HFF-Myc (cell line): ENCODE data around the gene POLE3.
A peak's percentile ranks its signal among the peaks of the same experiment; 100 is the strongest.

Source experiments
- DNase-seq: peaks from one replicate; pipeline ENCODE4 v3.0.0-alpha.2; 2011; ENCODE audit warnings: low read depth; ENCODE audit errors: extremely low read depth
- H3K4me3 ChIP-seq: replicated peaks from 2 replicates; pipeline ENCODE4 v1.5.1; 2011; ENCODE audit warnings: low read depth, mild to moderate bottlenecking, control low read depth, low read length
- CTCF ChIP-seq: IDR thresholded peaks from 2 replicates; pipeline ENCODE4 v1.5.1; 2012; ENCODE audit warnings: mild to moderate bottlenecking, low read depth, low read length, control low read depth; ENCODE audit errors: missing control alignments

Gene POLE3

DNA sequence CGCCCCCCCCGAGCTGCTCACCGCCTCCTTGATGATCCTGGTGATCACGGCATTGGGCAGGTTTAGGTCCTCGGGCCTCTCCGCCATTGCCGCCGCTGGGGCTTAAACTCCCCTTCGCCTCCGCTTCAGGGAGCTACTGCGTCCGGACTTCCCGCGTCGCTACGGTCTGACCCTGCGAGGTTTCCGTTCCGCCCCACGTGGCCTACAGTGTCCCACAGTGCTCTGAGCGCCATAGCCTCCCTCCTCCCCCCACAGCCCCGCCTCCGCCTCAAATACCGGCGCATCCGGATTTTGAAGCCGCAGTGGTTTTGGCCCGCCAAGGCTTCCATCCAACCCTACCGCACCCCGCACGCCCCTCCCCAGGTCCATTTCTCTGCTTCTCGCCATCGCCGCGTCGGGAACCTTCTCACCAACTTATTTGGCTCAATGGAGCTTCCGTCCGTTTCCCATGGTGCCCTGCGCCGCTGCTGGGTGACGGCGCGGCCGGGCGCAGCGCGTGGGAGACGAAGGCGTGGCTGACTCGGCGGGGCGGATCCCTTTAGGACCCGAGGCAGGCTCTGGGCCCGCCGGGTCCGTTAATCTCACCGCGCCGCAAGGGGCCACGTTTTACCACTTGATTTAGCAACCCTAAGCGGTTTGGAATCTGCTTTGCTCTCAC, at the start of gene POLE3, which contains the start of gene C9orf43:
Gene POLE3 (minus strand): TSS at position 469 of the 658 bp plus-strand sequence. CDS start 382 bp downstream, at position 87.
Gene C9orf43 (plus strand): TSS at position 541 of the 658 bp plus-strand sequence. CDS start 2,747 bp downstream, outside the sequence.
- DNase-seq: peak; percentile 87
- no peak for TF ChIP-seq CTCF

GRCh38 chr9:113456235-113456634, 45.8 kb upstream of the POLE3 start:
- TF ChIP-seq CTCF: no peak
- no peak for DNase-seq
- H3K4me3 ChIP-seq: no peak overlapping the region

More for the DNA sequence above, at the start of gene POLE3, which contains the start of gene C9orf43:
- H3K4me3 ChIP-seq: peak within 1 kb of the TSS; percentile 96

- no peak for TF ChIP-seq CTCF
- DNase-seq: peak; percentile 36
- H3K4me3 ChIP-seq: no peak overlapping the region
Observed at GRCh38 chr9:113454914-113455761, 44.7 kb upstream of the POLE3 start.

- no peak for TF ChIP-seq CTCF
- DNase-seq: no peak
- no peak overlapping the region for H3K4me3 ChIP-seq
Observed at GRCh38 chr9:113452113-113452605, 41.7 kb upstream of the POLE3 start.

- DNase-seq: no peak
- no peak overlapping the region for H3K4me3 ChIP-seq
- TF ChIP-seq CTCF: no peak
Observed at GRCh38 chr9:113449376-113449775, 38.9 kb upstream of the POLE3 start.

GRCh38 chr9:113446323-113446740, 35.9 kb upstream of the POLE3 start:
- peak; percentile 34 for TF ChIP-seq CTCF
- no peak overlapping the region for H3K4me3 ChIP-seq
- peak; percentile 30 for DNase-seq
